Hepatocyte (in vitro differentiated cells): Measurements from ENCODE around the gene SMOC1.

Source experiments
- CTCF ChIP-seq: fragments of 200-600 bp; sonication (generic); IDR thresholded peaks from 2 replicates; pipeline ENCODE4 v1.5.1; 2016; ENCODE audit warnings: antibody characterized with exemption, mild to moderate bottlenecking; ENCODE audit not compliant: poor library complexity
- EZH2phosphoT487 ChIP-seq: fragments of 200-600 bp; sonication (generic); IDR thresholded peaks from one replicate; pipeline ENCODE4 v1.6.1; 2018; ENCODE audit warnings: antibody characterized with exemption, mild to moderate bottlenecking, low read depth, moderate library complexity; ENCODE audit not compliant: unreplicated experiment, severe bottlenecking

- TF ChIP-seq CTCF = no peak
- TF ChIP-seq EZH2phosphoT487 = no peak
Measured at GRCh38 chr14:69891422-69891821, 12.2 kb downstream of the SMOC1 start.
